IPS DF 19.7 (cell line): Measurements from ENCODE around the gene GRN.
"Not testable (repeated sequence)": the region's sequence is repeated elsewhere in the genome, so short reads cannot be mapped to it uniquely, and the experiment has no call there.

Experiments used
- DNase-seq: peaks from one replicate; pipeline ENCODE4 v3.0.0-alpha.2; 2013; ENCODE audit warnings: low read depth, low spot score

Gene GRN

GRCh38 chr17:44383363-44383762 lies 38.3 kb downstream of the GRN start:
- DNase-seq = no peak

- DNase-seq = no peak
Measured at GRCh38 chr17:44383861-44384260, 38.8 kb downstream of the GRN start.

GRCh38 chr17:44384281-44384822 lies 39.2 kb downstream of the GRN start:
- no peak for DNase-seq

- DNase-seq = no peak
Measured at GRCh38 chr17:44384823-44385286, 39.8 kb downstream of the GRN start.

- no peak for DNase-seq
Measured at GRCh38 chr17:44385287-44386181, 40.4 kb downstream of the GRN start.

- no peak for DNase-seq
Measured at GRCh38 chr17:44386182-44386525, 41.1 kb downstream of the GRN start.

GRCh38 chr17:44387804-44388203 lies 42.7 kb downstream of the GRN start:
- no peak for DNase-seq

GRCh38 chr17:44389281-44389680 lies 44.2 kb downstream of the GRN start, which contains the start of gene ITGA2B:
ITGA2B (minus strand) TSS chr17:44389649; CDS start chr17:44389473, 176 bp downstream.
- DNase-seq = no peak

GRCh38 chr17:44389723-44390202 lies 44.7 kb downstream of the GRN start:
- DNase-seq = no peak

- no peak for DNase-seq
Measured at GRCh38 chr17:44390250-44390870, 45.3 kb downstream of the GRN start.

- not testable (repeated sequence) for DNase-seq
Measured at GRCh38 chr17:44394112-44394511, 49.0 kb downstream of the GRN start.

- no peak for DNase-seq
Measured at GRCh38 chr17:44394833-44395232, 49.7 kb downstream of the GRN start.

- DNase-seq = no peak
Measured at GRCh38 chr17:44396946-44397345, 51.8 kb downstream of the GRN start.

- DNase-seq = no peak
Measured at GRCh38 chr17:44397479-44398440, 52.7 kb downstream of the GRN start.

GRCh38 chr17:44398692-44399691 lies 53.9 kb downstream of the GRN start:
- DNase-seq = no peak

GRCh38 chr17:44400226-44400847 lies 55.2 kb downstream of the GRN start:
- no peak for DNase-seq
